Spinal cord (tissue), 10 donors: ENCODE measurements around the gene USP7. TPM values are rescaled to one million over a fixed set of nuclear protein-coding genes. Genes with fewer than 3 reads are reported as not detected.

ENCODE experiments used
- DNase-seq, 6 donors: peaks; one replicate each; pipeline versions ENCODE4 v3.0.0 to v3.0.0-alpha.2; 2013 to 2015; ENCODE audit warnings: low spot score in 6 of 6, low read depth in 4 of 6
- H3K27ac ChIP-seq: one replicate; pipeline ENCODE4 v1.5.1; 2013; ENCODE audit warnings: low read depth, low read length, control low read depth
- H3K27me3 ChIP-seq: one replicate; pipeline ENCODE4 v1.6.1; 2013; ENCODE audit warnings: low read length; ENCODE audit not compliant: control insufficient read depth, insufficient read depth
- H3K36me3 ChIP-seq: one replicate; pipeline ENCODE4 v1.6.1; 2013; ENCODE audit warnings: low read length; ENCODE audit not compliant: control insufficient read depth, insufficient read depth
- H3K4me1 ChIP-seq: one replicate; pipeline ENCODE4 v1.6.1; 2013; ENCODE audit warnings: low read length; ENCODE audit not compliant: control insufficient read depth, insufficient read depth
- H3K4me3 ChIP-seq: one replicate; pipeline ENCODE4 v1.5.1; 2013; ENCODE audit warnings: low read depth, low read length, control low read depth
- H3K9me3 ChIP-seq: one replicate; pipeline ENCODE4 v1.6.1; 2013; ENCODE audit warnings: low read length; ENCODE audit not compliant: control insufficient read depth, insufficient read depth
- WGBS: methylation state at CpG from one replicate; pipeline ENCODE4 v1.1.5; 2013; ENCODE audit warnings: missing lambda C conversion rate; ENCODE audit not compliant: insufficient coverage; 5-methylcytosine and 5-hydroxymethylcytosine counted together
- polyA plus RNA-seq, 2 donors: library from polyadenylated mRNA; unstranded; fragments of 120-200 nt; gene quantifications; one replicate each; pipeline ENCODE4 v1.2.1, GENCODE V29; 2013; ENCODE audit not compliant: insufficient read length in 2 of 2
- total RNA-seq, 2 donors: library from RNA; depleted of rRNA in 1 of 2; stranded (reverse); fragments of 120-200 nt in 1 of 2; fragments of >200 nt in 1 of 2; gene quantifications; one replicate each; pipeline versions ENCODE4 v1.2.3 to v1.2.4, GENCODE V29; 2013 to 2014
- donor health status: healthy.

USP7 gene
- total and polyA plus RNA-seq, 4 donors = 60.6 to 103 (median 95.3) TPM

- Histone ChIP-seq H3K27me3 (no peaks in the 10 kb centered on the region), H3K4me3 (no peak overlapping the region), H3K9me3 (no peaks in the 10 kb centered on the region), H3K36me3 (no peaks in the 10 kb centered on the region), H3K27ac (no peak overlapping the region), H3K4me1 (peaks cover 45% of the 10 kb centered on the region)
- WGBS = 60% methylated on average over 14 of the region's 21 CpGs
- DNase-seq = no peak
These were observed 7.2 kb downstream of the USP7 start for GRCh38 chr16:8956265-8957062.

GRCh38 chr16:8955828-8956227 is 7.9 kb downstream of the USP7 start:
- H3K4me1 ChIP-seq = peaks cover 44% of the 10 kb centered on the region
- no peaks in the 10 kb centered on the region for H3K36me3 ChIP-seq
- no peak overlapping the region for H3K4me3 ChIP-seq
- H3K27ac ChIP-seq = no peak overlapping the region
- no peaks in the 10 kb centered on the region for H3K27me3 ChIP-seq
- WGBS = no CpG with 5 or more reads among the region's 2 CpGs
- no peak for DNase-seq
- H3K9me3 ChIP-seq = no peaks in the 10 kb centered on the region

- H3K27ac ChIP-seq = no peak overlapping the region
- peaks cover 37% of the 10 kb centered on the region for H3K4me1 ChIP-seq
- H3K9me3 ChIP-seq = no peaks in the 10 kb centered on the region
- H3K36me3 ChIP-seq = no peaks in the 10 kb centered on the region
- no peaks in the 10 kb centered on the region for H3K27me3 ChIP-seq
- H3K4me3 ChIP-seq = no peak overlapping the region
- DNase-seq = no peak
- 79% methylated on average over 10 of the region's 11 CpGs for WGBS
These were observed 10.6 kb downstream of the USP7 start for GRCh38 chr16:8953064-8953463.

GRCh38 chr16:8952281-8952751 is 11.4 kb downstream of the USP7 start:
- DNase-seq = no peak
- Histone ChIP-seq H3K36me3 (no peaks in the 10 kb centered on the region), H3K27me3 (no peaks in the 10 kb centered on the region), H3K4me3 (no peak overlapping the region), H3K4me1 (peaks cover 33% of the 10 kb centered on the region), H3K9me3 (no peaks in the 10 kb centered on the region), H3K27ac (no peak overlapping the region)
- WGBS = 84% methylated on average over 7 of the region's 7 CpGs

GRCh38 chr16:8951447-8952280 is 12.0 kb downstream of the USP7 start:
- no peaks in the 10 kb centered on the region for H3K27me3 ChIP-seq
- no peak overlapping the region for H3K27ac ChIP-seq
- H3K9me3 ChIP-seq = no peaks in the 10 kb centered on the region
- DNase-seq = no peak
- no peak overlapping the region for H3K4me3 ChIP-seq
- 28% methylated on average over 4 of the region's 14 CpGs for WGBS
- H3K36me3 ChIP-seq = no peaks in the 10 kb centered on the region
- peaks cover 30% of the 10 kb centered on the region for H3K4me1 ChIP-seq

- Histone ChIP-seq H3K4me1 (peaks cover 21% of the 10 kb centered on the region), H3K4me3 (no peak overlapping the region), H3K27ac (no peak overlapping the region), H3K27me3 (no peaks in the 10 kb centered on the region), H3K36me3 (no peaks in the 10 kb centered on the region), H3K9me3 (no peaks in the 10 kb centered on the region)
- DNase-seq = no peak
- 52% methylated on average over 9 of the region's 11 CpGs for WGBS
These were observed 13.1 kb downstream of the USP7 start for GRCh38 chr16:8950580-8951077.

- Histone ChIP-seq H3K36me3 (no peaks in the 10 kb centered on the region), H3K27ac (no peak overlapping the region), H3K4me1 (peaks cover 21% of the 10 kb centered on the region), H3K9me3 (no peaks in the 10 kb centered on the region), H3K27me3 (no peaks in the 10 kb centered on the region), H3K4me3 (no peak overlapping the region)
- WGBS = 85% methylated on average over 4 of the region's 6 CpGs
- no peak for DNase-seq
These were observed 13.9 kb downstream of the USP7 start for GRCh38 chr16:8949536-8950418.

GRCh38 chr16:8948831-8949230 is 14.9 kb downstream of the USP7 start:
- WGBS = 83% methylated on average over 3 of the region's 5 CpGs
- Histone ChIP-seq H3K27ac (no peak overlapping the region), H3K9me3 (no peaks in the 10 kb centered on the region), H3K27me3 (no peaks in the 10 kb centered on the region), H3K4me3 (no peak overlapping the region), H3K4me1 (peaks cover 26% of the 10 kb centered on the region), H3K36me3 (no peaks in the 10 kb centered on the region)
- DNase-seq = no peak

GRCh38 chr16:8948069-8948593 is 15.6 kb downstream of the USP7 start:
- Histone ChIP-seq H3K36me3 (no peaks in the 10 kb centered on the region), H3K27me3 (no peaks in the 10 kb centered on the region), H3K4me1 (peaks cover 29% of the 10 kb centered on the region), H3K9me3 (no peaks in the 10 kb centered on the region), H3K4me3 (no peak overlapping the region), H3K27ac (no peak overlapping the region)
- DNase-seq = no peak
- 82% methylated on average over 5 of the region's 6 CpGs for whole genome bisulfite sequencing
